GM21717 (cell line): Measurements from ENCODE around the gene TEX36.
"Not testable (repeated sequence)": the region's sequence is repeated elsewhere in the genome, so short reads cannot be mapped to it uniquely, and the experiment has no call there.

Experiments used
- ATAC-seq: cut with Tn5 transposase; IDR thresholded peaks from one replicate; pipeline ENCODE4 v1.9.1; 2021; ENCODE audit warnings: mild to moderate bottlenecking, moderate library complexity; ENCODE audit not compliant: unreplicated experiment

Gene TEX36

GRCh38 chr10:125692601-125693523, 9.9 kb upstream of the TEX36 start:
- no peak for ATAC-seq

GRCh38 chr10:125692196-125692595, 9.2 kb upstream of the TEX36 start:
- no peak for ATAC-seq

- ATAC-seq, result no peak
These were observed 8.4 kb upstream of the TEX36 start for GRCh38 chr10:125691160-125691981.

- ATAC-seq, result no peak
These were observed 7.1 kb upstream of the TEX36 start for GRCh38 chr10:125689955-125690569.

GRCh38 chr10:125687507-125688185, 4.7 kb upstream of the TEX36 start:
- no peak for ATAC-seq

GRCh38 chr10:125684581-125684980, 1.6 kb upstream of the TEX36 start:
- ATAC-seq, result no peak

- no peak for ATAC-seq
These were observed 858 bp upstream of the TEX36 start for GRCh38 chr10:125683821-125684220.

GRCh38 chr10:125679436-125679835, 3.5 kb downstream of the TEX36 start:
- ATAC-seq, result no peak

GRCh38 chr10:125672884-125673283, 10.1 kb downstream of the TEX36 start:
- no peak for ATAC-seq

- ATAC-seq, result no peak
These were observed 20.4 kb downstream of the TEX36 start for GRCh38 chr10:125662584-125662983.

GRCh38 chr10:125661941-125662515, 20.9 kb downstream of the TEX36 start:
- ATAC-seq, result no peak

- ATAC-seq, result no peak
These were observed 21.5 kb downstream of the TEX36 start for GRCh38 chr10:125661431-125661940.

GRCh38 chr10:125659071-125659470, 23.9 kb downstream of the TEX36 start:
- ATAC-seq, result no peak

GRCh38 chr10:125656523-125656922, 26.4 kb downstream of the TEX36 start:
- ATAC-seq, result no peak

GRCh38 chr10:125653113-125653512, 29.9 kb downstream of the TEX36 start:
- not testable (repeated sequence) for ATAC-seq

GRCh38 chr10:125646311-125646710, 36.7 kb downstream of the TEX36 start:
- ATAC-seq, result no peak

- ATAC-seq, result no peak
These were observed 41.6 kb downstream of the TEX36 start for GRCh38 chr10:125641398-125641797.

- no peak for ATAC-seq
These were observed 42.3 kb downstream of the TEX36 start for GRCh38 chr10:125640653-125641052.

- ATAC-seq, result no peak
These were observed 43.1 kb downstream of the TEX36 start for GRCh38 chr10:125639846-125640245.

- no peak for ATAC-seq
These were observed 44.4 kb downstream of the TEX36 start for GRCh38 chr10:125638555-125638954.
